LoVo (cell line): Measurements from ENCODE around the gene FGF19.

Source experiments
- DNase-seq: peaks from one replicate; pipeline ENCODE4 v3.0.0-alpha.2; 2016; ENCODE audit warnings: low spot score

The FGF19 gene

DNA sequence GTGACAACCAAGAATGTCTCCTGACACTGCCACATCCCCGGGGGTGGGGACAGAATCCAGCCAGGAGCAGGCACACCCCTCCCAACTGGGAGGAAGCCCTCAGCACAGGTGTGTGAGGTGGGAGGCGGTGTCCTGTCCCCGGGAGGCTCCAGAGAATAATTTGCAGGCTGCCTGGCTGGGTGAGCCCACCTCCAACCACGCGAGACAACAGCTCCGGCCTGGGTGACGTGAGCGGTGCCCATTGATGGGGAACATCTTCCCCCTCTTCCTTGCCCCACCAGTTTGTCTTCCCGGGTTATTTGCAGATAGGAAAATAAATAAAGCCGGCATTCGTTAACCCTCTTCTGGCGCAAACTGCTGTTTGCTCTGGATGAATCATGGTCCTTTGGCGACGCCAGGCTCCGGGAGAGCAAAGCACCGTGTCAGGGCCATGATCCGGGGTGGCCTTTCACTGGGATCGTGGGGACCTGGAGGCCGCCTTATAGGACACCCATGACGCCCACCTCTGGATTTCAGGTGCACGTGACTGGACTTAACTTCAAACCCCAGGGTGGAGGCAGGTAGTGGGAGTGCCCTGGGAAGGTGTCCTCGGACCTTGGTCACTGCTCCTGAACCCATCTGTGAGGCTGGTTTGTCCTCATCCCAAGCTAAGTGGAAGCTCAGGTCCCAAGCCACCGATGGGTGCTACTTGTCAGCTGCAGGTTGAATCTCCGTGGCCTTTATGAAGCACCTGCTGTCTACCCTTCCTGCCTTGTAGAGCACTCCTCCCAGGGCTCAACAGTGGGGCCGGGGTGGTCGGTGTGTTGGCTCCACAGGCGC is 49.0 kb downstream of the FGF19 start:
- DNase-seq = peak; percentile 29

- DNase-seq = no peak
These were observed 49.7 kb downstream of the FGF19 start for GRCh38 chr11:69654001-69654659.

- no peak for DNase-seq
These were observed 50.3 kb downstream of the FGF19 start for GRCh38 chr11:69653406-69653960.

- no peak for DNase-seq
These were observed 50.8 kb downstream of the FGF19 start for GRCh38 chr11:69652999-69653398.

DNA sequence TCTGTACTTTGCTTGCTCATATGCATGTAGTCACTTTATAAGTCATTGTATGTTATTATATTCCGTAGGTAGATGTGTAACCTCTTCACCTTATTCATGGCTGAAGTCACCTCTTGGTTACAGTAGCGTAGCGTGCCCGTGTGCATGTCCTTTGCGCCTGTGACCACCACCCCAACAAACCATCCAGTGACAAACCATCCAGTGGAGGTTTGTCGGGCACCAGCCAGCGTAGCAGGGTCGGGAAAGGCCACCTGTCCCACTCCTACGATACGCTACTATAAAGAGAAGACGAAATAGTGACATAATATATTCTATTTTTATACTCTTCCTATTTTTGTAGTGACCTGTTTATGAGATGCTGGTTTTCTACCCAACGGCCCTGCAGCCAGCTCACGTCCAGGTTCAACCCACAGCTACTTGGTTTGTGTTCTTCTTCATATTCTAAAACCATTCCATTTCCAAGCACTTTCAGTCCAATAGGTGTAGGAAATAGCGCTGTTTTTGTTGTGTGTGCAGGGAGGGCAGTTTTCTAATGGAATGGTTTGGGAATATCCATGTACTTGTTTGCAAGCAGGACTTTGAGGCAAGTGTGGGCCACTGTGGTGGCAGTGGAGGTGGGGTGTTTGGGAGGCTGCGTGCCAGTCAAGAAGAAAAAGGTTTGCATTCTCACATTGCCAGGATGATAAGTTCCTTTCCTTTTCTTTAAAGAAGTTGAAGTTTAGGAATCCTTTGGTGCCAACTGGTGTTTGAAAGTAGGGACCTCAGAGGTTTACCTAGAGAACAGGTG is 51.8 kb downstream of the FGF19 start:
- DNase-seq = no peak

GRCh38 chr11:69650832-69651344 is 52.9 kb downstream of the FGF19 start:
- no peak for DNase-seq

- no peak for DNase-seq
These were observed 53.6 kb downstream of the FGF19 start for GRCh38 chr11:69650081-69650831.

DNA sequence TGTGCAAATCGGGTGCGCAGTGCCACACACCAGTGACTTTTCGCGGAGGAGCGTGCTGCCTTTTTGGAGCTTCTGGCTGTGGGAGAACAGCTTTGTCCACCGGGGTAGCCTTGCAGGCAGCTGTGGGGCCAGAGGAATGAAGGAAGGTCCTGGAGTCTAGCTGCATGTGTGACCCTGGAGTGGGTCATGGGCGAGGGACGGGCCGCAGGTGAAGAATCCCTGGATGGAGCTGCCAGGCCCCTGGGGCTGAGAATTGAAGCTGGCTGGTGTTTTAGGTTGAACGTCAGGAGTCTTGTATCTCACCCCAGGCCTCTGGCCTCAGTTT is 54.3 kb downstream of the FGF19 start:
- no peak for DNase-seq

DNA sequence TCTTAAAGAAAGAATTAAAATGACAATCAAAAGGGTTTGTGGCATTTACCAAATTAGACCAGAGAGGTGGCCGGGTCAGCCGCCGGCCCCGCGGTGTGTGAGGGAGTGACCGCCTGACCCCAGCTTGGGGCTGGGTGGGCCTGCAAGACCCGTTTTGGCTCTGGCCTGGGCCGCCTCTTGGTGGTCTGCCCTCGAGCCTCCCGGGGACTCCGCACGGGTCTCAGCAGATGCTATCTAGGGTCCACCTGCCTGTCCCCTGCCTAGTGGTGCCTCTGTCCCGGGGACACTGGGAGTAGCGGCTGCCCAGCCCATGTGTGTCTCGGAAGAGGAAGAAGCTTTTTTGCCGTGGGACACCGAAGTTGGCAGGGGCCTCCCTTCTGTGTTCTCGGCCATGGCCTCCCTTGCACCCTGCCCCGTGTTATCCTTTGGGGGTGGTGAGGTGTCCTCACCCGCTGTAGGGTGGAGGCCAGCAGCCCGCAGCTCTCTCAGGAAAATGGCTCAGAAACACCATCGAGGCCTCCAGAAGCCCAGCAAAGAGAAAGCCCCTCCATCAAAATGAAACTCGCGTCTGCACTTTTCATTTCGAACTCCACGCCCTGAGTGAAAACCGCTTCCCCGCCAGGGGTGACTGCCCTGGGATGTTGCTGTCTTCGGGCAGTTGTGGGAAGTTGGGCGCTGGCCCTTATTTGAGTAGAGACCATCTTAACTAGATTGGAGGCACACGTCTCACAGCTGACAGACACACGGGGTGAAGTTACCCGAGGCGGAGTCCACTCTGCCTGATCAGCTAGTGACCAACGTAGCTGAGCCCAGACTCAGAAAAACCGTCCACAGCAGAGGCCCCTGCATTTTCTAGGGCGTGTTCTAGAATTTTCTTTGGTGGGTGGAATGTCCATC is 54.9 kb downstream of the FGF19 start:
- DNase-seq = no peak
